H54 (cell line): ENCODE measurements around the gene AAGAB.

ENCODE experiments used
- DNase-seq: peaks from one replicate; pipeline ENCODE4 v3.0.0; 2011; ENCODE audit warnings: low spot score, mixed read lengths; ENCODE audit not compliant: insufficient read length
- FAIRE-seq: peaks from 3 replicates; lab custom pipeline; 2011; peaks lifted over from hg19 to GRCh38; lab: Jason Lieb, UNC
- POLR2A ChIP-seq: IDR thresholded peaks from 2 replicates; pipeline ENCODE4 v1.6.1; 2011; ENCODE audit warnings: low read depth, mild to moderate bottlenecking, low read length

The AAGAB gene

GRCh38 chr15:67173005-67173404 is 81.5 kb downstream of the AAGAB start:
- FAIRE-seq (no peak), DNase-seq (no peak)
- no peak for TF ChIP-seq POLR2A

DNA sequence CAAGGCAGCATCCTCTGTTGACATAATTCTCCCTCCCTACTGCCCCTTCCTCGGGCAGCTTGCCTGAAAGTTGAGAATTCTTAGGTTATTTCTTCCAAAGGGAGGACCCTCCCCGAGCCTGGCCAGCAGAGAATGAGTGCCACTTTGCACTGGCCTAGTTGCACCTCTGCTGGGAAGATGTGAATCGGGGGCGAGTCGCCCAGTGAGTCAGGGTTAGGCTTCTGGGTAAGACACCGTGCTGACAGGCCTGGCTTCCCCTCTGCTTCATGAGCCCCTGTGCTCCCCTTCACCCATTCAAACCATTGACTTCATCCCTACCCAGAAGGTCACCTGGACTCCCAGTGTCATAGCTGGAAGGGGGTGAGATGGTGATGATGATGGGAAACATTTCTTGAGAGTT is 82.3 kb downstream of the AAGAB start:
- no peak for TF ChIP-seq POLR2A
- DNase-seq = no peak
- FAIRE-seq = no peak

DNA sequence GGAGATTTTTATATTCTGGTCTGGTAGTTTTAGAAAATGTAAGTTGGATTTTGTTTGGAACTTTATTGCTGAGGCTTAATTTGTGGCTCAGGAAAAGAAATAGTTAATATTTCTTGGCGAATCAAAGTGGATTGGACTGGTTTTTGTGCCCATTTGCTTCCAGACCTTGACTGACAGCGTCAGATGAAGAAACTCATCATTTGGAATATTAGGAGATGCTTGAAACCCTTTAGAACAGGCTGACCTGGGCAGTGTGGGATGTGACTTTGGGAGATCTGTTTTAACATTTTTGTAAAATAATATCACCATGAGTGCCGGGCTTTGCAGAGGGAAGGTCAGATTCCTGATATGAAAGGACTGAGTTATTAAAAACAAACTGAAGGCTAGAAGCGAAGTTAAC is 83.0 kb downstream of the AAGAB start:
- no peak for FAIRE-seq
- DNase-seq = no peak
- TF ChIP-seq POLR2A = no peak

GRCh38 chr15:67170143-67170925 is 84.1 kb downstream of the AAGAB start:
- FAIRE-seq (no peak), DNase-seq (no peak)
- no peak for TF ChIP-seq POLR2A

GRCh38 chr15:67168694-67169093 is 85.8 kb downstream of the AAGAB start:
- no peak for TF ChIP-seq POLR2A
- FAIRE-seq (no peak), DNase-seq (no peak)

GRCh38 chr15:67167091-67167490 is 87.4 kb downstream of the AAGAB start:
- DNase-seq = no peak
- no peak for FAIRE-seq
- TF ChIP-seq POLR2A = no peak

DNA sequence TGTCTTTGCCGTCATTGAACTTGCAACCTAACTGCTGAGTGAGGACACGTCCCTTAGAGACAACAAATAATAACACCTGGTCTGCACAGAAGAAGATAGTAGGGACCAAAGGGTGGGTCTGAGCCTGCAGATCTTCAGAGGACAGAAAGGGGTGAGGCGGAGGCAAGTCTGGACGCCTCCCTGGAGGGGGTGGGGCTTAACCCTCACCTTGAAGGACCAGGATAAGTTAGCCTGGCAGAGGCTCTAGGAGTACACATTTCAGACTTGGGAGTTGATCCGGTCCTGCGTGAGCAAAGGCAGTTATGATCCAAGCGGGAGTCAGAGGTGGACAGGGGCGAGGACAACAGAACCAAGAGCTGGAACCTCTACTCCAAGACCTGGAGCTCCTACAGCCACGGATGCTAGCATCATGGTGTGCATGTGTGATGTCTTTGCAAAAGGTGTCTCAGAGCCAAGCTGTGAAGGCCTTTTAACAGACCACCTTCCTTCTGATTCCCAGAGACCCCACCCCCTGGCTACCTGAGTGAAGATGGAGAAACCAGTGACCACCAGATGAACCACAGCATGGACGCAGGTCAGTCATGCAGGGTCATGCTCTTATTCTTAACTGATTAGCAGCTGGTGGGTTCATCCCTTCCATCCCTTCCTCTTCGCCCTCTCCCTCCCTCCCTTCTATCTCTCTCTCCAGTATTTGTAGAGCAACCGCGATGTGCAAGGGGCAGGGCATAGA is 88.0 kb downstream of the AAGAB start:
- TF ChIP-seq POLR2A = no peak
- FAIRE-seq (no peak), DNase-seq (no peak)

DNA sequence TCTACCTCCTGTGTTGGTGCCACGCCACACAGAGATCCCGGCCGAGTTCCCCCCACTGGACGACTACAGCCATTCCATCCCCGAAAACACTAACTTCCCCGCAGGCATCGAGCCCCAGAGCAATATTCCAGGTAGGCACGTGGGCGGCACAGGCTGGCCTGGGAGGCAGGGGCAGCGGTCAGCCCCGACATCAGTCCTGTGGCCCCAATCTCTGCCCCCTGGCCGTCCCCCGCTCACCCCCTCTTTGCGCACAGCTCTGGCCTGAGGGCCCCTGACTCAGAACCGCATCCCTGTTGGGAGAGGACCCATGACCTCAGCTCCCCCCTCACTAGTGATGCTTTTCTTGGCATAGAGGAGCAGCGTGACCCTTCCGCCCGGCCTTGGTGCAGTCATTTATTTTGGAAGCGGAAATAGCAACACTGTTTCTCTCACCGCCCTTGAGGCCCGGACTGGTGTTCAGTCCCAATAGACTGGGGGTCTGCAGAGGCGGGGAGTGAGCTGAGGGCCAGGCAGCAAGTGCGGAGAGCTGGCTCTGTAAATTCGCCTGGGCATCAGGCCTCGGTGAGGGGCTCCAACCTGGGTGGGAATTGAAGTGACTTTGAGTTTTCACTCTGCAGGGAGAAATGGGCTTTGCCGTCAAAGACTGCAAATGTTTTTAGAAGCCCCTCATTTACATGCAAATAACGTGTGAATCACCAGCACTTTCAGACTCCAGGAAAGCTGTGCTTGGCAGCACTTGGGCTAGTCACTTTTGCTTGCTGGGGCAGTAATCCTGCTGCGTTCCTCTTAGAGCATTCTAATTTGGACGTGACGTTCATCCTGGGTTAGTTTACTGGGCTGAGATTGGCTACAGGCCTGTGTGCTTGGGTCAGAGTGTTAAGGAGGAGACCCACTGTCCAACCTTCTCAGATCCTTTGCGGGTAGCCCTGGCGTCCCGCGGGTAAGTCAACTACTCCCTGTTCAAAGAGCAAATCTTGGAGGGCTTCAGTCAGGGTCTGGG is 88.9 kb downstream of the AAGAB start:
- no peak for TF ChIP-seq POLR2A
- no peak for FAIRE-seq
- no peak for DNase-seq

- DNase-seq (no peak), FAIRE-seq (no peak)
- TF ChIP-seq POLR2A = no peak
Observed at GRCh38 chr15:67164811-67165253, 89.6 kb downstream of the AAGAB start.

DNA sequence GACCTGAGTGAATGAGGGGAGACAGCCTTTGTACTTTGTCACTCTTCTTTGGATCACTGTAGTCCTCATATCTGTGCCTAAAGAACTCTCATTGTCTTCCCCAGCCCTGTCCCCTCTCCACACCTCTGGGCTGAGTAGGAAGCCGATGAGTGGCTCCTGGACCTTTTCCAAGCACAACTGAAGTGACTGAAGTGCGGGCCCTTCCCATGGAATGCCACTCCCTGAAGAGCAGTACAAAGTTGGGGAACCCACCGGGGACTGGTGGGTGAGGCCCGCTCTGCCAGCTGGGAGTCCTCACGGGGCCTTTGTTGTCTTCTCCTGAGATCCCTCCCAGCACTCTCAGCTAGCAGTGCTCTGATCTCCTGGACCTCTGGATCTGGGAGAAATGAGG is 90.1 kb downstream of the AAGAB start:
- DNase-seq (no peak), FAIRE-seq (no peak)
- TF ChIP-seq POLR2A = no peak

DNA sequence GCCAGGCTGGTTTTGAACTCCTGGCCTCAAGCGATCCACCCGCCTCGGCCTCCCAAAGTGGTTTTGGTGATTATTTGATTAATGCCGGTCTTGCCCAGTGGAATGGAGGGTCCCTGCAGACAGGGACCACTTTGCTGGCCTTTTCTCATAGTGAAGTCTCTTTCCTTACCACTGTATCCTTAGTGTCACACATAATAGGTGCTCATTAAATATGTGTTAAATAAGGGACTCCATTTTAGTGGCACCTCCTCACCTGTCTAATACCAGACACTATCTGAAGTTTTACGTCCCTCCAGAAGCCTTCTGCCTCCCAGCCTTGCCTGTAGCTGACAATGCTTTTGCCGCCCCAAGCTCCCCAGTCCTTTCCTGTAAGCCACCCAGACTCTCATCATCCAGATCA is 91.3 kb downstream of the AAGAB start:
- TF ChIP-seq POLR2A = no peak
- FAIRE-seq (no peak), DNase-seq (no peak)

DNA sequence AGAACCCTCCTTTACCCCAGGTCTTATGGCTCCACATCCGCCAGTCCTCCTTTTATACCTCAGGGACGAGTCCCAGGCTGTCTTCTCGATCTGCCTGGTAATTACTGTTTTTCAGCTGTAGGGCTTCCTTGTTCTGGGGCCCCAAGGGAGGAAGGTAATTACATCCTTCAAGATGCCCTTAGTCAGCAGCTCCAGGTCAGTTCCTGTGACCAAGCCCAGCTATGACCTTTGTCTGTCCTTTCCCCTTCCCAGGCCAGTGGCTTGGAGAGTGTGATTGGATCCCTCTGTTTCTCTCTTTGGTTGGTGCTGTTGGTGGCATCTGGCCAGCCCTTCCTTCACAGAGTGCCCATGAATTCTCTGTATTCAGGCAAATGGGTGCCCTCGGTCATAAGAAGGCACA is 92.6 kb downstream of the AAGAB start:
- no peak for DNase-seq
- TF ChIP-seq POLR2A = no peak
- FAIRE-seq = no peak

DNA sequence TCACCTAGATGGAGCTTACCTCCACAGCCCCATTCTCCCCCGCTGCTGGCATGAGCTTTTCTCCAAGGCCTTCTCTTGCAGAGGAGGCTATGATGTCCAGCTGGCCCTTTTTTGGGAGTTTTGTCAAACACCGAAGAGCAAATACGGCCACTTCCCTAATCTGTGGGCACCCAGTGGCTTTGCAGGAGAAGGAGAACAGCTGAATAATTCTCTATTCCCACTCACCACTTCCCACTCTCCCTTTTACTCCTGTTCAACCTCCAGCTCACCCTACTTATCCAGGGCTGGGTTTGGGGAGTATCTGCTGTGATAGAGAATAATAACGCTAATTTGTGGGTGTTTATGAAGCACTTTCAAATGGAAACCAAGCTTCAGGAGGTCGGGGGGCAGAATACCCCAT is 93.0 kb downstream of the AAGAB start:
- no peak for FAIRE-seq
- DNase-seq = no peak
- TF ChIP-seq POLR2A = no peak

GRCh38 chr15:67158367-67158766 is 96.1 kb downstream of the AAGAB start:
- no peak for TF ChIP-seq POLR2A
- FAIRE-seq = no peak
- no peak for DNase-seq
